NCI-H524 (cell line): ENCODE results near the gene AGAP1.
"Not testable (repeated sequence)": the region's sequence is repeated elsewhere in the genome, so short reads cannot be mapped to it uniquely, and the experiment has no call there.

Experiments
- DNase-seq, 2 experiments: peaks; one replicate each; lab custom pipeline; 2025; lab: John Stamatoyannopoulos, UW

AGAP1 gene

DNA sequence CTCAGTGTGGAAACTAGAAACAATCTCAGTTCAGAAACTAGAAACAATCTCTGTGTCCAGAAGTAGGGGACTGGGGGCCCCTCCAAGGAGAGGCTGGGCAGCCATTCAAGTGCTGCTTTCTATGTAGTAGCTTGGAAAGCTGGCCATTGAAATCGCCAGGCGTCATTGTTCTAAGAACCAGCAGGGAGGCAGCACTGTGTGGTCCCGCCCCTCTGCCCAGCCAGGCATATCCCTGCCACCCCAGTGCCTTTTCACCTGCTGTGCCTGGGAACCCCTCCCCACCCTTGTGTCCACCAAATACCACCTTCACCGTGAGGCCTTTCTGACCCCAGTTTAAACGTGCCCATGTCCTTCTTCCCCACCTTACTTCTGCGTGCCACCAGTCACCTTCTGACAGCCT is 452.7 kb downstream of the AGAP1 start:
- DNase-seq, result no peak

DNA sequence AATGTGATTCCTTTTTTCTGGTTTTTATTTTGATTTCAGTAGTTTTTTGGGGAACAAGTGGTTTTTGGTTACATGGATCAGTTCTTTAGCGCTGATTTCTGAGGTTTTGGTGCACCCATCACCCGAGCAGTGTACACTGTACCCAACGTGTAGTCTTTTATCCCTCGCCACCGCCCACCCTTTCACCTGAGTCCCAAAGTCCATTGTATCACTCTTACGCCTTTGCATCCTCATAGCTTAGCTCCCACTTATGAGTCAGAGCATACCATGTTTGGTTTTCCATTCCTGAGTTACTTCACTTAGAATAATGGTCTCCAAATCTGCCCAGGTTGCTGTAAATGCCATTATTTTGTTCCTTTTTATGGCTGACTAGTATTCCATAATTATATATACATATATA is 453.2 kb downstream of the AGAP1 start:
- DNase-seq, result not testable (repeated sequence)

DNA sequence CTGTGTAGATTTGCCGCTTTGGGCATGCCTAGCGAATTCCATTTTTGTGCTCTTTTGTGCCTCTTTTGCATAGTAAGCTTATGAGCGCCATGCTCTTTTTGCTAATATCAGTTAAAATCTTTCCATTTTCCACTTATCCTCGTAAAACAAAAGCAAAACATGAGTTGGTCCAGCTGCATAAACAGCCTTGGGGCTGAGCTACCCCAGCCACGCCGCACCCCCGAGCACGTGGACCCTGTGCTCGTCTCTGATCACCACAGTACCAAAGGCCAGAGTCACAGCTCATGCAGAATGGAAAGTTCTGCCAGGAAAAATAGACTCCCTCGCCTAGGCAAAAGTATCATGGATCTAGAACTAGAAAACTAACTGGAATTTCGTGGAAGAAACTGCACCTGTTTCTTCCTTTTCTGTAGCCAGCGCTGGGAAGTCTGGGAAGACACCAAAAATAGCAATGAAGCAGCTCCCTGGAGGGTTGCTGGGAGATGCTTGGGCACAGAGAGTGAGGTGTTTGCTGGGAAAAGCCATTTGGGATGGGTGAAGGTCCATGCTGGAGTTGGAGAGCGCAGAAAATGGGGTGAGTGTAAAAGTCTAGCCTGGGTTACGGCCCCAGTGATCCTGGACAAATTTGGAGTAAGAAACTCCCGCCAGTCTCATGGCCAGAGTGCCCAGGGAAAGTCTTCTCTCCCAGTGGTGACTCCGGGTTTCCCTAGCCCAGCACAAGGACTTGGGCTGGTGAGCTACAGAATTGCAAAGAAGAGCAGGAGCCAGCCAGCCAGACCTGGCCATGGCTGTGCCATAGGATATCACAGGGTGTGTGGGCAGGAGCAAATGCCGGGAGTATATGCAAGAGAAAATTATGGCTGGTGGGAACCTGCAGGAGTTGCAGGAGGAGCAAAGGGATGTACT is 456.0 kb downstream of the AGAP1 start:
- no peak for DNase-seq

DNA sequence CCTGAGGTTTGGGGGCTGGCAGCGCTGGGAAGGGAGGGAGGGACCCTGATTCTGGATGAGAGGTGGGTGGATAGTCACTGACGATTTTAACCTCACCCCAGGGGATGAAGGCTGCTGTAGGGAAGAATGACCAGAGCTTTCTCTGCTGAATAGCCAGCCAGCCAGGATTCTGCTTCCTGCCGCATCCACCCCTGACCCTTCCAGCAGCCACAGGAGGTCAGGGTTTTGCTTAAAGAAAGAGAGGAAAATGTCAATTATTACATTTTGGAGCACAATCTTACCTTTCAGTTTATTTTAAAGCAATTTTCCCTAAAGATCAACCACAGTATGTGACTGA is 456.6 kb downstream of the AGAP1 start:
- DNase-seq, result no peak

DNA sequence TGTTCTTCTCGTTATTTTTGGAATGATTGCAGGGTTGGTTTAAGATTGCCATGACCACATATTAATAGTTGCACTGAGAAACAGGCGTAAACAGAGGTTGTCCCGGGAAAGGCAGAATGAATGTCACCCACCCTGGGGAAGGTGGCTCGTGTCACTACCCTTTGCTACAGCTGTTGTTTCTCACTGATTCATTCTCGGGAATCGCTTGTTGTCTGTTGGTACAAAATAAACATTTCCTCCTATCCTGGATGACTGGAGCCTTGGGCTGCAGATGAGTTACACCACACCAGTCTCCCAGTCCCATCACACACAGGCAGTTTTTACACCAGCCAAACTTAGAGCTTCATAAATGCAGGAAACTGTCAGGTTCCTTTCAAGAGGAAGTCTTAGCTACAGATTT is 457.6 kb downstream of the AGAP1 start:
- DNase-seq, result no peak

DNA sequence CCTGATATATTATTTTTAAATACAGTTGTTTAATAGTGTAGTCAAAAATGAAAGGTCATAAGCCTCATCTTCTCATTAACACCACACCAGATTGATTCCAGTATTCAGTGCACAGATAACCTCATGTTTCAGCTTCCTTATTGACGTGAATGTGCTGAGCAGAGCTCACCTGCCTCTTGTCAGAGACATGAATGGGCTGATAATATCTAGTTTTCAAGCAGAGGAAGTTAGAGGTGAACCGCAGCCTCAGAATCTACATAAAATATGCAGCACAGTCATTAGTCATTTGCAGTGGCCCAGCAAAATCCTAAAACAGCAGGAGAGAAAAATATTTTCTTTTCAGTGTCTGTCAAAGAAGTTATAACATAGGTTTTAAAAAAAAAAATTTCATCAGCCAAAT is 458.1 kb downstream of the AGAP1 start:
- no peak for DNase-seq

DNA sequence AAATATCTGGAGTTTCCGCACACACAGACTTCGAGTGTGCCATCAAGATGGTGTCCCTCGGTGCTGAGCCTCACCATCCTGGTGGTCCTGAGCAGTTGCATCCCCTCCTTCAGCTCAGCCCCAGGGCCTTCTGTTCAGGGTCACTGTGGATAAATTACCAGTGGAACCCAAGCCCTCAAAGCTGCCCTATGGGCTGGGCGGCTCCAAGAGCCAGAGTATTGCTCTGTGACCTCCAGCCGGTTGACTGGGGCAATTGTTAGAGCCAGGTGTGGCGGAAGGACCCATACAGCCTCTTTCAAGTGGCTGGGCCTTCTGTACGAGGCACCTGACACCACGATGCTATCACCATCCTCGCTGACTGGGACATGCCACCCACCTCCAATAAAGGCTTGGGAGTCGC is 458.9 kb downstream of the AGAP1 start:
- DNase-seq, result no peak

DNA sequence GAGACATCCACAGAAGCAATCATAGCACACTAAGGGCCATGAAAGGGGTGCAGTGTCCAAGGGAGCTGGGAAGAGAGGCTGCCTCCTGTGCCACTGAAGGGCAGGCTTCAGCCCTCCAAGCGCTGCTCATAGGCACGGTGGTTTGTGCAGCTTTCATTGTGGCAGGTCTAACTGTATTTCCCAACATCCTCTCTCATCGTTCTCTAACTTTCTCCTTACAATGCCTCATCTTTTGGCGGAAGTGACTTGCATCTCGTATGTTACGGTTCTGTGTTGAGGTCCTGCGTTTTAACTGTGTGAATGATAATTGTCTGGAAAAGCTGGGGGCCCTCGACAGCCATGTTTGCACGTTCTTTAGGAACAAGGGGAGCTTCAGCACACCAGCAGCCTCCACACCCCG is 460.4 kb downstream of the AGAP1 start:
- DNase-seq, result no peak

DNA sequence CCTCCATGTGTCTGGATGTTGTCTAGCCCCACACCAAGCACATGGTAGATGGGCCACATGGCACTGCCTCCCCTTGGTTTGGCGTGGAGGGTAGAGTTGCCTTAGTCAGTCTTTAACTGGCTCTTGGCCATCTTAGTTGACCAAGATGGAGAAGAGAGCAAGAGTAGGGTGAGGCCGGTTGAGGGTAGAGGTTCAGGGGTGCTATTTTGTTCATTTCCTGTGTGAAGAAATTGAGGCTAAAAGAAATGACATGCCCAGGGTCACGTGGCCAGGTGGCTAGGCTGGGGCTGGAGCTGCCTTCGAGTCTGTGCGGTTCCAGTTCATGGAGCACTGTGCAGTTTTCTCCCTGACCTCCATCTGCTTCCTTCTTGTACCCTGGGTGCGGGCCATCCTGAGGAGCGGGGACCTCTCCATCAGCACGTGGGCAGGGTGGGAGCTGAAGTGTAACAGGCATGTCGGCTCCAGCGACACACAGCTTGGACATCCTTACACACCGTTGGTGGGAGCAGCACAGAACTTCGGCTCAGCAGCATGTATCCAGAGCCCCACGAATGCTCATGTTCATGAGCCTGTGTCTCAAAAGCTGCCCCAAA is 461.1 kb downstream of the AGAP1 start:
- no peak for DNase-seq

DNA sequence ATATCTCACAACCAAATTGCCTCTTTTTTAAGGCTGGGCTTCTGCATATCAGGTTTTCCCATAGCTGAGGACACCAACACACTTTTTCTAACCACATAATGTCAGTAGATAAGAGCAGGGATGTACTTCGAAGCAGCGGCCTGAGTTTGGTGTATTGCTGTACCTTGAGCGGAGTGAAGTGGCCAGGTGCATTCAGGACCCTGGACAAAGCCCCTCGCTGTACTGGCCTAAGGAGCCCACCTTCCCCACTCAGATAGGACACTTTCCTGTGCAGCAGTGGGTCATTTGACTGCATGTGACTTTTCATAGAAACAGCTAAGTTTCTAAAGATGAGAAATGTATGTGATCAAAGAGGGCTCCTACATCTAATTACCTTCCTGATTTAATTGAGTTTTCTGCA is 461.8 kb downstream of the AGAP1 start:
- no peak for DNase-seq

DNA sequence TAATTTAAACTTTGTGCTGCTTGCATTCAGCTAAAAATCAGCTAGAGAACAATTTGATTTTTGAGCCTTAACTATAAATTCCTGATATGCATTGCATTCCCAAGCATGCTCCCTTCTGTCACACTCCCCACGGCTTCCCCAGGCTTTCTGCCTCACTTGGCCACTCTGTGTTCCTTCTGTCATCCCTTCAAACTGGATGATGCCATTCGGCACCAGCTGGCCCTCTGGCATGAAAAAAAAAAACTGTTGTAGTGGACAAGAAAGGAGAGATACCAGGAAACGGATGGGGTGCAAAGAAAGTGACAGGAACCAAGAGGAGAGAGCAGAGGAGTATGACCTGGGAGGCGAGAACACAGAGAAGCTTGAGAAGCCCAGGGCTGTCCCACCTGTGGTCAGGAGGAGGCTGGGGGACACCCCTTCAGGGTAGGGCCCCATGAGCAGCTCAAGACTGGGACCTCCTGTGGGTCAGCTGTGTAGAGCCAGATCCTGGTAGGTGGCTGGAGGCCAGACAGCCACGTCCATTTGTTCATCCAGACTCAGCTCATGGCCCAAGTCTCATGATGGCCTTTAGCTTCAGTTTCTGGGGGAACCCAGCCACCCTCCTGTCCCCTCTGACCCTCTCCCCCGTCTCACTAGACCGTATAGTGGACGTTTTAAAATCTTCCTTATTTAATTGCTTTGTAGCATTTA is 462.6 kb downstream of the AGAP1 start:
- no peak for DNase-seq

DNA sequence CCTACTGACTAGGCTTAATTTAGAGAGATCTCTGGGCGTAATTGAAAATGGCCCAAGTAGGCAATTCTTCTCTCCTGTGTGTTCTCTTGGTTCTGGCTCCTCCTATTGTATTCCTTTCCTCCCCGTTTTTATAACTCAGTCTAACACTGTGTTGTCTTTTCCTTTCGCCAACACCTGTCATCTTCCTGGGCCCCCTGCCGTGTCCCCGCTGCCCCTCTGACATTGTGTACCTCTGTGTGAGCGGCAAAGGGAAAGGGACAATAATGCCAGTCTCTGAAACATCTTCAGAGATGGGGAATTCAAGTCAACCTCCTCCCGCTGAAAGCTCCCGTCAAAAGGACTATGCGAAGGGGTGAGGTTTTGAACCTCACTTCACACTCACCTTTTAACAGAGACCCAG is 463.4 kb downstream of the AGAP1 start:
- DNase-seq, result no peak

DNA sequence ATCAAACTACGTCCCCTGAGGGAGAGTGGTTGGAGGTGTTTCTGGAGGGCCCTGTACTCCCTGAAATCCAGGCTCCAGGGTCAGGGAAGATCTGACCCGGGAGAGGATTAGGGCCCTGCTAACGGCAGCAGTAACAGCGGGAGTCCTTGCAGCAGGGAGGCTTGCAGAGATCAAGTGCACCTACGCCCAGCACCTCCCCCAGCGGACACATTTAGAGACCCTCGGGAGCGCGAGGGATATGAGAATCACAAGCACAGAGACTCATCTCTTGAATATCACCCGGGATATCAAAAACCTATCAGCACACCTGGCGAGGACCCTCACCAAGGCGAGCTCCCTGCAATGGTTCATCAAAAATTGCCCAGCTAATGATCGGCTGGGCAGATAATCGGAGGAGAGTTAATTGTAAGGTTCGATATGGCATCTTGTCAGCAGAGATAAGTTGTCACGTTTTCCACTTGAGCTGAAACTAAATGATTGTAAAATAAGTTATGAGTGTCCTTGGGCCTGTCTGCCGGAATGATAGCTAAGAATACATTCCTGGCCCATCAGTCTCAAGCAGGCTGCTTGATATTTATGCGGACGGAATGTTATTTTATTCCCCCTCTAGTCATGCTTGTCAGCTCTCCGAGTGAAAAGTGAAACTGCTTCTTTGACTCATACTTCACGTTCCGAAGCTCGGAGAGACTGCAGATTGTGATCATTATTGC is 464.5 kb downstream of the AGAP1 start:
- no peak for DNase-seq

DNA sequence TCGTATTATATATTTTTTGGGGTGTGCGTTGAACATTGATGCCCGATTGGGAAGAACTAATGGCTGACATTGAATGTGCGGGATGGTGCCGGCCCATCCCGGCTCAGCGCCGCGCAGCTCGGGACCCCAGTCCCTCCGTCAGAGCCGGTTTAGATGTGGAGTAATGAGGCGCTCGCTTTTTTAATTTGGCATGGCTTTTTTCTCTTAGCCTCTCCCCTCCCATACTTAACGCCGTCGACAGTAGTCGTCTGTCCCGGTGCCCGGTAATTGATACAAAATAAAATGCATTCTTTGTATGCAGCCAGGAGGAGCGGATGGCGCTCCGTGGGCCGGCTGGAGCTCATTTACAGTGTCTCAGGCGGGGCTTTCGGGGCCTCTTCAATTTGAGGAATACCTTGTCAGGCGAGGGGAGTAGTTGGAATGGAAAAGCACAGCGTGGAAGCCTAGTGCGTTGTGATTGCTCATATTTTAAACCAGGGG is 465.1 kb downstream of the AGAP1 start:
- no peak for DNase-seq

DNA sequence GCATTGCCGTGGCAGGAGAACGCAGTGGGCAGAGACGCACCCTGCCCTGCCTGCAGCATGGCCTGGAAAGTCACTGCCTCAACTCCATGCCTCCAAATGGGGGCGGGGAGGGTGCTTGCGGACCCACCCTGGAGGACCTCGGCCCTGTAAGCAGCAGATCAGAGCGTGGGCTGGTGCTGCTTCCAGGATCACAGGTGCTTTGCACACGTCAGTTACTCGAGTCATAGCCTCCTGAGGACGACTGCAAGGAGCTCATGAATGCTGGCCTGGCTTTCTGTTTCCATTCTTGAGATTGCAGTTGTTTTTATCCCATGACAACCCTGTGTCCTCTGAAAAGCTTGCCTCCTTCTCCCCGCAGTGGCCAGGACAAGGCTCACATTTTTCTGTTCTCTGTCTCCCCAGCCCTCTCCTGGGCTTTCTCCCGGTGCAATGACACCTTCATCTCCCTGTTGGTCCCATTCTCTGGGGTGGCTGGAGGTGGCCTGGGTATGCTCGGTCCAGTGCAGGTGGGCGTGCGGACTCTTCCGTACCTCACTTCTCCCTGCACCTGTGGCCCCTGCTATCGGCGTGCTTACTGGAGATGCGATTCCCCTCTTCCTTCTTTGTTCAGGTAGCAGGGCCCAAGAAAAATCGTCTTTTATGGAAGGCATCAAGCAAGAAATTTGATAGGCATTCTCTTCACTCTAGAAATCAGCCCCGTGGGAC is 466.3 kb downstream of the AGAP1 start:
- DNase-seq, result no peak

DNA sequence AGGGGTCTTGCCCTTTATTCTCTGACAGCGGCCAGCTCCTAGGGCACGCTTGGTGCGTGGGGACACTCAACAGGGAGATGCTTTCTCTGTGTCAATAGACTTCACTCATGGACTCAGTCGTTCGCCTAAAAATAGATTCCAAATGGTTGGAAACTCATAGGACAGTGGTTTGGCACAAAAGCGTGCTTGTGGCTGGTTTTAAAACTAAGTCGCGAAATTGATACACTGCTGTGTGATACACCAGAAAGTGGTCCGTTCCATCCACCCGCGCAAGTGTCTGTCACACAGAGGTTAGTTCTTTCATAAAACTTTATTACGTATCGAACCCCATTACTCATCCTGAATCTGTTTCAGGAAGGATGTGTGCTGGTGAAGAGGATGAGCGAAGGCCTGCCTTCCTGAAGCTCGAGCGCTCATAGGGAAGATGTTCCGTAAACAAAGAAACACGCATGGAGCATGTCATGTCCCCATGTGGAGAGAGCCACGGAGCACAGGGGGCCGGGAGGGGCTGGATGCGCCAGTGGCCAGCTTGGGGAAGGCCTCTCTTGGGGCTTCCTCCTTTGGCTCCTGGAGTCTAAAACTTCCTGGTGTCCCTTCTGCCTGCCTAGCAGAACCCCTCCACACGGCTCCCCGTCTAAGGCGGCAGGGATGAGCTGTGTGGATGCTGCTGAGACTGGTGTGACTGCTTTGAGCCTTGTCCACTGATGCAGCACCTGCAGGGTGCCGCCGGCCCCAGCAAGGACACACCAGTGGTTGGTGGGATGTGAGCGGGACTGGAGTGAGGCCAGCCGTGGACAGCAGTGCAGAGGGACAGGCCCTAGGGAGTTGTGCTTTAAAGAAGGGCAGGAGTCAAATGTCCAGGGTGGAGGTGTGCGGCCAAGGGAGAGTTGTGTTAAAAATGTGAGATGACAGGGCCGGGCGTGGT is 467.1 kb downstream of the AGAP1 start:
- DNase-seq, result no peak

DNA sequence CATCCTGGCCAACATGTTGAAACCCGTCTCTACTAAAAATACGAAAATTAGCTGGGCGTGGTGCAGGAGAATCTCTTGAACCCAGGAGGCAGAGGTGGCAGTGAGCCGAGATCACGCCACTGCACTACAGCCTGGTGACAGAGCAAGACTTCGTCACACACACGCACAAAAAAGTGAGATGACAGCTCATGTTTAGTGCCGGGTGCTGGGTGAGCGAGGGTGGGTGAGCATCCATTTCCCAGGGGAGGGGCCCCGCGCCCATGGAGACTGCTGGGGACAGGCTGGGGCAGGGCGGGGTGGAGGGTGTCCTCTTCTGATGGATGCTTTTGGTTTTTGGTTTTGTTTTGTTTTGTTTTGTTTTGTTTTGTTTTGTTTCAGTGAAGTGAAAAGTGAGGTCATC is 467.9 kb downstream of the AGAP1 start:
- DNase-seq, result no peak

DNA sequence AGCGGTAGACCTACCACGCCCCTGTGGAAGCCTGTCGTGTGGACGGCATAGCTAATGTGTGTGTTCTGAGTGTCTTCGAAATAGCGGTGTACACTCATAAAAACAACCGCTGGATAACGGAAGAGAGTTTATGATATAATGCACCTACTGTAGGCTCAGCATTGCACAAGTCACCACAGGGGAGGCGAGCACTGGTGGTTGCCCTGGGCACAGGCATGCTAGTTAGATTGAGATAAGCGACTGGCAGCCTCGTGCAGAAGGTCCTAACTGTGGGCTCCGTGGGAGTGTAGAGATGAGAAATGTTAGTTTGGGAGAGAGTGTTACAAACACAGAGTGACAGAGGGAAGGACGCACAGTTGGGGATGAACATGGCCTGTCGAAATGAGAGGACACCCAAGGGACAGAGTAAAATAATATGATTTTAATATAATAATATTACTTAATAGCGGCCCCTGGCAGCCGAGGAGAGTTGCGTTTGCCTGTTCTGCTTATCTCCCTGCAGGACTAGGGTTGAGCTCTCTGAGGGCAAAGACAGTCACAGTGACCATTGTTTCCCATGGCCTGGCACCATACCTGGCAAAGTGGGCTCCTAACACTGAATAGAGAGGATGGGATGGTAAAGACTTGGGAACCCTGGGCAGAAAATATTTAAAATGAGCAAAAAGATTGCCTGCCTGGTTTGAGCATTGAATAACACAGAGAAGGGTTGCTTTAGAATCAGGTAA is 470.2 kb downstream of the AGAP1 start:
- no peak for DNase-seq

DNA sequence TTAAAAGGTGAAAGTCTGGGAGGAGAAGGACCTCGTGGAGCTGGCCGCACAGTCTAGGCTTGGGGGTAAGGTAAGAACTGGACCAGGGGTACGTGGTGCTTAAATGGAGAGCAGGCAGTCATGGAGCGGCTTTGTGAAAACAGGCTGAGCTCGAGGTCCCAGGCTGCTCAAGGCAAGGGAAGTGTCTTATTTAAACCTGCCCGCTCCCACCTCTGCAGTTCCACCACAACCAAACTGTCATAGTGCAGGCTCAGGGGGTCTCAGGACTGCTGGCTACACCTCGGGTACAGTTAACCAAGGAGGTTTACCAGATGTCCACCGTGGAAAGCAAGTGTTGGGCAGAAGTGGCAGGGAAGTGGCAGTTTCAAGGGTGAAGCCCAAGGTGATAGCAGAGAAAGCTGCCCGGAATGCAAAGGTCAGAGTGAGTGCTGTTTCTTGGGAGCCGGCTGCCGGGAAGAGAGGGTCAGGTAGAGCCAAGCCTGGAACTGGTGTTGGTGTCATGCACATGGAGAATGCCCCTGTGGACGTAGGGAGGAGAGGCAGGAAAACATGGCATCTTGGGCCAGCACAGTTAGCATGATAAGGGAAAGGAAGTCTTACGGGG is 471.0 kb downstream of the AGAP1 start:
- no peak for DNase-seq

DNA sequence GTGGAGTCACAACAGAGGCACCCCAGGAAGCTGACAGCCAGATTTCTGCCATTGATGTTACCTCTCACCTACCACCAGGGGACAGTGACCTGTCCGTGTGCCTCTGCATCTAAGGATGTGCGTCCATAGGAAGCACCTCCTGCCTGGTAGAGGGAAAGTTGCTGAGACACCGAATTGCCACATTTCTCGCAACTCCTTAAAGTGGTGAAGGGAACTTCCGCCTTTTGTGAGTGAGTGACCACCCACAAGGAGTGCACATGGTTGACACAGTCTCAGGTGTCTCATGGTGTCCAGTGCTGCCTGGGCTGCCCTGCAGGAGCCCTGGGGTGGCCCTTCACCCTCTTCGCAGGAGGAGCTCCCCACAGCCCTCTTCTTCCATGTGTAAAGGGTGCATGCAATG is 472.6 kb downstream of the AGAP1 start:
- DNase-seq, result no peak
